Esophagus mucosa (tissue), 1 donor: ENCODE data around the gene MEOX2. TPM values are rescaled to one million over a fixed set of nuclear protein-coding genes. Genes with fewer than 3 reads are reported as not detected.

Source experiments
- ATAC-seq: fragments of 200-7000 bp; cut with Tn5 transposase; one replicate; pipeline ENCODE4 v1.9.1; 2020
- total RNA-seq: library from RNA; stranded (reverse); gene quantifications from one replicate; pipeline ENCODE4 v1.2.4, GENCODE V29; 2023
- donor health status: DM: yes; HTN: yes; CAD: no.

Gene MEOX2
- total RNA-seq, 1 donor from 2014 or later: 0.60 TPM

GRCh38 chr7:15681186-15681585 is 5.3 kb downstream of the MEOX2 start:
- no peak for ATAC-seq

GRCh38 chr7:15680446-15680845 is 6.0 kb downstream of the MEOX2 start:
- ATAC-seq: no peak

- ATAC-seq: no peak
Measured at GRCh38 chr7:15679306-15679705, 7.2 kb downstream of the MEOX2 start.

GRCh38 chr7:15678653-15679052 is 7.8 kb downstream of the MEOX2 start:
- ATAC-seq: no peak

- ATAC-seq: no peak
Measured at GRCh38 chr7:15675379-15675778, 11.1 kb downstream of the MEOX2 start.

GRCh38 chr7:15674586-15674985 is 11.9 kb downstream of the MEOX2 start:
- no peak for ATAC-seq

- ATAC-seq: no peak
Measured at GRCh38 chr7:15669443-15670090, 16.9 kb downstream of the MEOX2 start.

- no peak for ATAC-seq
Measured at GRCh38 chr7:15667991-15668390, 18.5 kb downstream of the MEOX2 start.

- ATAC-seq: no peak
Measured at GRCh38 chr7:15662451-15662850, 24.0 kb downstream of the MEOX2 start.

- no peak for ATAC-seq
Measured at GRCh38 chr7:15658247-15658646, 28.2 kb downstream of the MEOX2 start.

GRCh38 chr7:15652776-15653290 is 33.6 kb downstream of the MEOX2 start:
- ATAC-seq: no peak

- no peak for ATAC-seq
Measured at GRCh38 chr7:15651693-15652092, 34.8 kb downstream of the MEOX2 start.

GRCh38 chr7:15650787-15651186 is 35.7 kb downstream of the MEOX2 start:
- ATAC-seq: no peak

GRCh38 chr7:15648461-15648961 is 38.0 kb downstream of the MEOX2 start:
- ATAC-seq: no peak

- ATAC-seq: no peak
Measured at GRCh38 chr7:15647309-15647708, 39.2 kb downstream of the MEOX2 start.

GRCh38 chr7:15643000-15643705 is 43.3 kb downstream of the MEOX2 start:
- no peak for ATAC-seq

GRCh38 chr7:15628876-15629275 is 57.6 kb downstream of the MEOX2 start:
- no peak for ATAC-seq

GRCh38 chr7:15626041-15626440 is 60.4 kb downstream of the MEOX2 start:
- ATAC-seq: no peak

- no peak for ATAC-seq
Measured at GRCh38 chr7:15625466-15625865, 61.0 kb downstream of the MEOX2 start.

- no peak for ATAC-seq
Measured at GRCh38 chr7:15621468-15621867, 65.0 kb downstream of the MEOX2 start.

GRCh38 chr7:15620491-15621185 is 65.8 kb downstream of the MEOX2 start:
- no peak for ATAC-seq

GRCh38 chr7:15618275-15618674 is 68.2 kb downstream of the MEOX2 start:
- ATAC-seq: no peak

- no peak for ATAC-seq
Measured at GRCh38 chr7:15612205-15612604, 74.3 kb downstream of the MEOX2 start.
